GM12878 (cell line): Measurements from ENCODE around the gene EEF1AKMT3. TPM values are rescaled to one million over a fixed set of nuclear protein-coding genes. Genes with fewer than 3 reads are reported as not detected.

Experiments
- CEBPB ChIP-seq, 2 experiments: fragments of 150-350 bp in 1 of 2; IDR thresholded peaks; 2 replicates each; pipeline ENCODE4 v1.6.1; 2012 to 2014; ENCODE audit warnings: low read depth in 2 of 2, low read length in 2 of 2, borderline replicate concordance in 1 of 2, inconsistent platforms in 1 of 2
- IKZF2 ChIP-seq, 2 experiments: fragments of 450-650 bp; IDR thresholded peaks; 2 replicates each; pipeline ENCODE4 v1.6.1; 2017; ENCODE audit warnings: mild to moderate bottlenecking in 2 of 2, moderate library complexity in 2 of 2
- IRF4 ChIP-seq: IDR thresholded peaks from 2 replicates; pipeline ENCODE4 v1.6.1; 2011; ENCODE audit warnings: low read depth, low read length
- JUNB ChIP-seq: IDR thresholded peaks from 2 replicates; pipeline ENCODE4 v1.6.1; 2016; ENCODE audit warnings: antibody characterized with exemption, mild to moderate bottlenecking
- MTA2 ChIP-seq: fragments of 450-650 bp; IDR thresholded peaks from 2 replicates; pipeline ENCODE4 v1.6.1; 2016; ENCODE audit warnings: low read depth, mild to moderate bottlenecking, moderate library complexity
- NFYB ChIP-seq: IDR thresholded peaks from 2 replicates; pipeline ENCODE4 v1.6.1; 2011; ENCODE audit warnings: low read depth, mild to moderate bottlenecking, low read length, improper control_type of control experiment, moderate library complexity; ENCODE audit not compliant: insufficient read depth
- NR2F1 ChIP-seq: fragments of 450-650 bp; conservative IDR thresholded peaks from 2 replicates; pipeline ENCODE4 v1.6.1; 2017; ENCODE audit warnings: mild to moderate bottlenecking
- POU2F2 ChIP-seq: IDR thresholded peaks from 3 replicates; pipeline ENCODE4 v1.6.1; 2011; ENCODE audit warnings: low read depth, mild to moderate bottlenecking, low read length, borderline replicate concordance
- RBBP5 ChIP-seq: fragments of 200-600 bp; sonication (generic); conservative IDR thresholded peaks from 2 replicates; pipeline ENCODE4 v1.6.1; 2016
- RCOR1 ChIP-seq: conservative IDR thresholded peaks from 2 replicates; pipeline ENCODE4 v1.6.1; 2012; ENCODE audit warnings: low read depth, low read length, improper control_type of control experiment
- SPI1 ChIP-seq: IDR thresholded peaks from 2 replicates; pipeline ENCODE4 v1.6.1; 2011; ENCODE audit warnings: low read depth, mild to moderate bottlenecking, low read length, moderate library complexity, borderline replicate concordance; ENCODE audit not compliant: insufficient read depth
- TCF12 ChIP-seq: IDR thresholded peaks from 2 replicates; pipeline ENCODE4 v1.6.1; 2011; ENCODE audit warnings: low read depth, mild to moderate bottlenecking, low read length
- polyA plus RNA-seq, 11 experiments: library from polyadenylated mRNA; depleted of rRNA in 4 of 11; unstranded in 6 of 11; stranded (reverse) in 5 of 11; fragments of >200 nt; fragmentation: Nextera tagmentation in 4 of 11; fragmentation: Illumina TruSeq in 1 of 11; extraction: Ambion mirVana in 4 of 11; extraction: Trizol in 1 of 11; gene quantifications; 1 replicate in 1 of 11; 2 replicates in 10 of 11; pipeline versions ENCODE4 v1.2.1 to v1.2.3, GENCODE V29; 2011 to 2016; ENCODE audit warnings: inconsistent platforms in 2 of 11, missing spikeins in 2 of 11, low read depth in 1 of 11
- total RNA-seq, 4 experiments: library from RNA; depleted of rRNA in 3 of 4; stranded (reverse); fragments of >200 nt in 3 of 4; fragmentation: Illumina TruSeq in 1 of 4; extraction: Trizol in 1 of 4; gene quantifications; 2 replicates each; pipeline versions ENCODE4 v1.2.1 to v1.2.3, GENCODE V29; 2013 to 2021
- TF ChIP-seq, protein P1 (sequence below): IDR thresholded peaks from 2 replicates; pipeline ENCODE4 v1.6.1; 2011; ENCODE audit warnings: borderline replicate concordance, low read depth, mild to moderate bottlenecking, moderate library complexity, low read length; ENCODE audit not compliant: insufficient read depth, poor library complexity, severe bottlenecking
- TF ChIP-seq, protein P2 (sequence below): fragments of 450-650 bp; IDR thresholded peaks from 2 replicates; pipeline ENCODE4 v1.6.1; 2016; ENCODE audit warnings: mild to moderate bottlenecking
- TF ChIP-seq, protein P3 (sequence below), 3 experiments: IDR thresholded peaks in 2 of 3; conservative IDR thresholded peaks in 1 of 3; 2 replicates each; pipeline ENCODE4 v1.5.1; 2011; ENCODE audit warnings: low read depth in 3 of 3, low read length in 3 of 3, mild to moderate bottlenecking in 3 of 3, control low read depth in 2 of 3, moderate library complexity in 2 of 3, inconsistent platforms in 1 of 3, mixed read lengths in 1 of 3; ENCODE audit not compliant: control insufficient read depth in 2 of 3, insufficient read depth in 1 of 3; ENCODE audit errors: extremely low read depth in 1 of 3
- TF ChIP-seq, protein P4 (sequence below): fragments of 450-650 bp; IDR thresholded peaks from 2 replicates; pipeline ENCODE4 v1.6.1; 2016; ENCODE audit warnings: mild to moderate bottlenecking
- TF ChIP-seq, protein P5 (sequence below): fragments of 450-650 bp; IDR thresholded peaks from 2 replicates; pipeline ENCODE4 v1.6.1; 2014; ENCODE audit warnings: mild to moderate bottlenecking

The EEF1AKMT3 gene
- total and polyA plus RNA-seq, 10 of the 15 experiments (the other 5 are each of a cell fraction or from before 2014, with no cell fraction given), result 1.2 to 8.2 (median 3.5) TPM

DNA sequence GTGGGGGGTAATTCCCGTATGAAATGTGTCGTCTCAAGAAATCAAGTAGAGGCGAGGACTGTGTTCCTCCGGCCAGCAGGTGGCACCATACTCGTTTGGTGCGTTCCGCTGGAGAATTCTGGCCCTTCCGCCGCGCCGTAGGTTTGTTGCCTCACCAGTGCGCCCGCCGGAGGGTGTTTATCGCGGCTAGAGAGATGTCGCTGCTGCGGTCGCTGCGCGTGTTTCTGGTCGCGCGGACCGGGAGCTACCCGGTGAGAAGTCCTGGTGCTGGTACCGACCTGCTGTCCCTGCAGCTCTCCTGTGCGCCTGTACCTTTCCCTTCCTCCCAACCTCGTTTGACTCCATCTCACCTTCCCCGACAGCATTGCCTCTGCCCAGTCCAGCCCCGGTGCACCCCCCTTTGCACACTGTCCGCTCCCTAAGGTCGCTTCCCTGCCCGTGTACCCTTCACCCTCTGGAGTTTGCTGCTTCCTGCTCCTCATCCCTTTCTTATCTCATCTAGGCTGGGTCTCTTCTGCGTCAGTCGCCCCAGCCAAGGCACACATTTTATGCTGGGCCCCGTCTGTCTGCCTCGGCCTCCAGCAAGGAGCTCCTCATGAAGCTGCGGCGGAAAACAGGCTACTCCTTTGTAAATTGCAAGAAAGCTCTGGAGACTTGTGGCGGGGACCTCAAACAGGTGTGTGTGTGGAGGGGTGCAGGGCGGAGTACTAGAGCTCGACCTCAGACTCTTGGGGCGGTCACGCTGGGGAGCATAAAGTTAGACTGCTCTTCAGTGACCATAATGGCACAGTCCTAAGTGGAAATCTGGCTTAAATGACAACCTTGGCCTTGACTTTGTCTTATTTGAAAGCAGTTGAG lies 10.4 kb downstream of the EEF1AKMT3 start, which contains the start of gene TSFM (continued):
- TF ChIP-seq, protein P1, sequence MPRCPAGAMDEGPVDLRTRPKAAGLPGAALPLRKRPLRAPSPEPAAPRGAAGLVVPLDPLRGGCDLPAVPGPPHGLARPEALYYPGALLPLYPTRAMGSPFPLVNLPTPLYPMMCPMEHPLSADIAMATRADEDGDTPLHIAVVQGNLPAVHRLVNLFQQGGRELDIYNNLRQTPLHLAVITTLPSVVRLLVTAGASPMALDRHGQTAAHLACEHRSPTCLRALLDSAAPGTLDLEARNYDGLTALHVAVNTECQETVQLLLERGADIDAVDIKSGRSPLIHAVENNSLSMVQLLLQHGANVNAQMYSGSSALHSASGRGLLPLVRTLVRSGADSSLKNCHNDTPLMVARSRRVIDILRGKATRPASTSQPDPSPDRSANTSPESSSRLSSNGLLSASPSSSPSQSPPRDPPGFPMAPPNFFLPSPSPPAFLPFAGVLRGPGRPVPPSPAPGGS, result no peak
- TF ChIP-seq IRF4 (0 out of 2 replicates have a peak, but pooled peaks have one; percentile 44), NR2F1 (no peak), CEBPB (IDR thresholded peaks at IDR 0.05; ENCODE audit: borderline replicate concordance in 1 of 2, low read depth in 2 of 2, low read length in 2 of 2) (0 out of 4 replicates have a peak, but pooled peaks of 1 of the 2 experiments have one; percentile 31), IKZF2 (IDR thresholded peaks at IDR 0.05) (no peak), NFYB (no peak), JUNB (no peak), MTA2 (0 out of 2 replicates have a peak, but pooled peaks have one; percentile 28), TCF12 (0 out of 2 replicates have a peak, but pooled peaks have one; percentile 58), RCOR1 (no peak), RBBP5 (no peak), POU2F2 (peak; percentile 72; the same call in 2 of the 3 replicates), SPI1 (0 out of 2 replicates have a peak, but pooled peaks have one; percentile 1)
- TF ChIP-seq, protein P2, sequence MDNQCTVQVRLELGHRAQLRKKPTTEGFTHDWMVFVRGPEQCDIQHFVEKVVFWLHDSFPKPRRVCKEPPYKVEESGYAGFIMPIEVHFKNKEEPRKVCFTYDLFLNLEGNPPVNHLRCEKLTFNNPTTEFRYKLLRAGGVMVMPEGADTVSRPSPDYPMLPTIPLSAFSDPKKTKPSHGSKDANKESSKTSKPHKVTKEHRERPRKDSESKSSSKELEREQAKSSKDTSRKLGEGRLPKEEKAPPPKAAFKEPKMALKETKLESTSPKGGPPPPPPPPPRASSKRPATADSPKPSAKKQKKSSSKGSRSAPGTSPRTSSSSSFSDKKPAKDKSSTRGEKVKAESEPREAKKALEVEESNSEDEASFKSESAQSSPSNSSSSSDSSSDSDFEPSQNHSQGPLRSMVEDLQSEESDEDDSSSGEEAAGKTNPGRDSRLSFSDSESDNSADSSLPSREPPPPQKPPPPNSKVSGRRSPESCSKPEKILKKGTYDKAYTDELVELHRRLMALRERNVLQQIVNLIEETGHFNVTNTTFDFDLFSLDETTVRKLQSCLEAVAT, result peak; percentile 76; the same call in 1 of the 2 replicates
- TF ChIP-seq, protein P3, sequence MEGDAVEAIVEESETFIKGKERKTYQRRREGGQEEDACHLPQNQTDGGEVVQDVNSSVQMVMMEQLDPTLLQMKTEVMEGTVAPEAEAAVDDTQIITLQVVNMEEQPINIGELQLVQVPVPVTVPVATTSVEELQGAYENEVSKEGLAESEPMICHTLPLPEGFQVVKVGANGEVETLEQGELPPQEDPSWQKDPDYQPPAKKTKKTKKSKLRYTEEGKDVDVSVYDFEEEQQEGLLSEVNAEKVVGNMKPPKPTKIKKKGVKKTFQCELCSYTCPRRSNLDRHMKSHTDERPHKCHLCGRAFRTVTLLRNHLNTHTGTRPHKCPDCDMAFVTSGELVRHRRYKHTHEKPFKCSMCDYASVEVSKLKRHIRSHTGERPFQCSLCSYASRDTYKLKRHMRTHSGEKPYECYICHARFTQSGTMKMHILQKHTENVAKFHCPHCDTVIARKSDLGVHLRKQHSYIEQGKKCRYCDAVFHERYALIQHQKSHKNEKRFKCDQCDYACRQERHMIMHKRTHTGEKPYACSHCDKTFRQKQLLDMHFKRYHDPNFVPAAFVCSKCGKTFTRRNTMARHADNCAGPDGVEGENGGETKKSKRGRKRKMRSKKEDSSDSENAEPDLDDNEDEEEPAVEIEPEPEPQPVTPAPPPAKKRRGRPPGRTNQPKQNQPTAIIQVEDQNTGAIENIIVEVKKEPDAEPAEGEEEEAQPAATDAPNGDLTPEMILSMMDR (IDR thresholded peaks at IDR 0.05 in 2 of 3, conservative IDR thresholded peaks at IDR 0.05 in 1 of 3; ENCODE audit: control insufficient read depth in 2 of 3, extremely low read depth in 1 of 3, insufficient read depth in 1 of 3, low read depth in 3 of 3, low read length in 3 of 3), result peak; percentile 87 to 96 (median 96)
- TF ChIP-seq, protein P4, sequence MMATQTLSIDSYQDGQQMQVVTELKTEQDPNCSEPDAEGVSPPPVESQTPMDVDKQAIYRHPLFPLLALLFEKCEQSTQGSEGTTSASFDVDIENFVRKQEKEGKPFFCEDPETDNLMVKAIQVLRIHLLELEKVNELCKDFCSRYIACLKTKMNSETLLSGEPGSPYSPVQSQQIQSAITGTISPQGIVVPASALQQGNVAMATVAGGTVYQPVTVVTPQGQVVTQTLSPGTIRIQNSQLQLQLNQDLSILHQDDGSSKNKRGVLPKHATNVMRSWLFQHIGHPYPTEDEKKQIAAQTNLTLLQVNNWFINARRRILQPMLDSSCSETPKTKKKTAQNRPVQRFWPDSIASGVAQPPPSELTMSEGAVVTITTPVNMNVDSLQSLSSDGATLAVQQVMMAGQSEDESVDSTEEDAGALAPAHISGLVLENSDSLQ, result peak; percentile 8; the same call in 1 of the 2 replicates
- TF ChIP-seq, protein P5, sequence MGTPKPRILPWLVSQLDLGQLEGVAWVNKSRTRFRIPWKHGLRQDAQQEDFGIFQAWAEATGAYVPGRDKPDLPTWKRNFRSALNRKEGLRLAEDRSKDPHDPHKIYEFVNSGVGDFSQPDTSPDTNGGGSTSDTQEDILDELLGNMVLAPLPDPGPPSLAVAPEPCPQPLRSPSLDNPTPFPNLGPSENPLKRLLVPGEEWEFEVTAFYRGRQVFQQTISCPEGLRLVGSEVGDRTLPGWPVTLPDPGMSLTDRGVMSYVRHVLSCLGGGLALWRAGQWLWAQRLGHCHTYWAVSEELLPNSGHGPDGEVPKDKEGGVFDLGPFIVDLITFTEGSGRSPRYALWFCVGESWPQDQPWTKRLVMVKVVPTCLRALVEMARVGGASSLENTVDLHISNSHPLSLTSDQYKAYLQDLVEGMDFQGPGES, result no peak
